HG02852 (cell line): ENCODE results near the gene LCOR.
"Not testable (repeated sequence)": the region's sequence is repeated elsewhere in the genome, so short reads cannot be mapped to it uniquely, and the experiment has no call there.

Experiments
- ATAC-seq: cut with Tn5 transposase; IDR thresholded peaks from one replicate; pipeline ENCODE4 v1.9.1; 2021; ENCODE audit warnings: mild to moderate bottlenecking, moderate library complexity; ENCODE audit not compliant: unreplicated experiment

The LCOR gene

DNA sequence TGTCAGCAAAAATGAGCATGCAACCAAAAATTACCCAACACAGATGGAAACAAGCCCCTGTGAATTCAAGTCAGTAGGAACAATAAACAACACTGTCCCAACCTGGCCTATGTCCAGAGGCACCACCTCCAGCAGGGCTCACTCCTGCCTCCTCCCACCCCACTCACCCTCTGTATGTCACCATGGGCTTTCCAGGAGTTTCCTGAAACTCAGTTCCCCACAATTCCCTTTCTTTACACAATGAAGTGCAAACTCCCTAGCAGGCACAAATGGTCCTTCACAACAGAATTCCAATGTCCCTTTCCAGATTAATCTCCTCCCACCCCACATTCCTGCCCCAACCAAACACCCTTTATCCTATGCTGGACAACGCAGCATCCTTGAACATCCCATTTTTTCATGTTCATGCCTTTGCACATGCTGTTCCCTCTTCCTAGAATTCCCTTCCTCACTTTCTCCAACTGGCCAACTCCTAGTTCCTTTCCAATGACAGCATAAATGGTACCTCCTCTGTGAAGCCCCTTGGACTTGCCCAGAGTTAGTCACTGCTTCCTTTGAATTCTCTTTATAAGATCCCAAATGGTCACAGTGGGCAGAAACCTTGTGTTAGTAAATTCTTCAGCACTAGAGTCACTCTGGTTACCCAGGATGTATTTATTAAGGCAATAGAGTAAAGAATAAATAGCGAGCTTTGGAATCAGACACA is 196.2 kb downstream of the LCOR start:
- ATAC-seq: no peak

DNA sequence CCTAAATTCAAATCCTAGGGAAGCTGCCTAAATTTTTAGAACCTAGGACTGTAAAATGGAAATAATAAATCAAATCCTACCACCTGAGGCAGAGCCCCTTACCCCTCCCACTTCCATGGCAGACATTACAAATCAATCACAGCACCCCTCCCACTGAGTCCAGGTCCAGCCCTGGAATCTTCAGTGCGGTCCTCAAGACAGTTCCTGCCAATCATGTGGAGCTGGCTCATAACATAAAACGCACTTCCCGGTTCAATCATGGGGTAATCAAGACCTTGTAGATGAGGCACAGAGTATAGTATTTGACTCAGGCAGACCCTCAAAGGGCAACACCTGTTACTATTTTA is 196.7 kb downstream of the LCOR start:
- ATAC-seq: no peak

DNA sequence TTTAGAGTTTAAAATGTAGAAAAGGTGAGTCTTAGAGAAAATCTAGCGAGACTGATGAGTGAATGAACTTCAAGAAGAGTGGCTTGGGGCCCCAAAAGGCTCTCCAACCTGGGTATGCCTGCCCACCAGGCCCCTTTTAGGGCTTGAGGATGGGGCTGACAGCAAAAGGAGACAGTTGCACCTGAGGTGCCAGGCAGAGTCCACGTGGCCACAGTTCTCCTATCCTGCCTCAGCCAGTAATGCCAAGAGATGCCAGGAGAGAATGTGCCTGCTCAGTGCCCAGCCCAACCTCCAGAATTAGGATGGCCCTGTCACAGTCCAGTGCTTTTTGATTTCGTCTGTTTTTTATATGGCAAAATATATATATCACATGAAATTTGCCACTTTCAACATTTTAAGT is 197.2 kb downstream of the LCOR start:
- ATAC-seq: no peak

DNA sequence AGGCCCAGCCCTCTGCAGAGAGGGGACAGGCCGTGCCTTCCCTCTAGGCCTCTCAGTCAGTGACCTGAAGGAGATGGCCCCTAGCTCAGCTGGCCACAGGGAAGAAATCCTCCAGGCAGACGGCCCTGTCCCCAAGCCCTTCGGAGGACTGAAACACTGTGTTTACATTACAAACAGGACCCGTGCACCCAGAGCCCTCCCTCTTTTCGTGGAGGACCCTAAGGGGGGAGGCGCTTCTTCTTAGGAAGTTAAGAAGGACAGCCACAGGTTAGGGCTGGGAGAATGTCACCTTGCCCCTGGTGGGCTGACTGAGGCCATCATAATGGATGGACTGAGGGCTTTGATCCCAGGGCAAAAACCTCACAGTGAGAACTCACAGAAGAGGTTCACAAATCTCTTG is 198.8 kb downstream of the LCOR start:
- no peak for ATAC-seq

DNA sequence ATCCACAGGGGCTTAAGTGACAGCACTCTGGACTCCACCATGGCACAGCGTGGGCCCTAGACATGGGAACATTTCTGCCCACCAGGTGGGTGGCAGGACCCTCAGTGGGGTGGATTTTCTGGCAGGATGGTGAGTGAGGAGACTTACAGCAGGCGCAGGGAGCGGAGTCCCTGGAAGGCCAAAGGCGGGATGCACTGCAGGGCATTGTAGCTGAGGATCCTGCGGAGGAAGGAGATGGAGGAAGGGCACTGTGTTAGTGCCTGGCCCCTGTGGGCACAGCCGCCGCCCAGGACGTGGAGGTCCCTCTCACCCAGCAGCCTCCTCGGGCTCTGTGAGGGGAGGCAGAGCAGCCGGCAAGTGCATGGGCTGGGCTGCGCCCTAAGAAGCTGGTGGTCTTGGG is 199.4 kb downstream of the LCOR start:
- no peak for ATAC-seq

DNA sequence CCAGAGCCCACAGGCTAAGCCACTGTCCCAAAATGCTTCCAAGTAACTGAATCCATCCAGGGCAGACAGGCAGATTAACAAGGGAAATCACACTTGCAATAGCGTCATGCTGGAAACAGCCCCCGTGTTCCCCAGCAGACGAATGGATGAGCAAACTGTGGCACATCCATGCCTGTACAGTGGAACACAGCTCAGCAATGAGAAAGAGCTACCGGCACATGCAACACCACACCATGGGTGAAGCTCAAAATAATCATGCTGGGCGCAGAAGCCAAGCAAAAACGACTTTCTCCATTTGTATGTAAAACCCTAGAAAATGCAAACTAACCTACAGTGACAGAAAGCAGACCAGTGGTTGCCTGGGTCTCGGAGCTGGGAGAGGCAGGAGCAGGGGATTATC is 200.5 kb downstream of the LCOR start:
- ATAC-seq: no peak

DNA sequence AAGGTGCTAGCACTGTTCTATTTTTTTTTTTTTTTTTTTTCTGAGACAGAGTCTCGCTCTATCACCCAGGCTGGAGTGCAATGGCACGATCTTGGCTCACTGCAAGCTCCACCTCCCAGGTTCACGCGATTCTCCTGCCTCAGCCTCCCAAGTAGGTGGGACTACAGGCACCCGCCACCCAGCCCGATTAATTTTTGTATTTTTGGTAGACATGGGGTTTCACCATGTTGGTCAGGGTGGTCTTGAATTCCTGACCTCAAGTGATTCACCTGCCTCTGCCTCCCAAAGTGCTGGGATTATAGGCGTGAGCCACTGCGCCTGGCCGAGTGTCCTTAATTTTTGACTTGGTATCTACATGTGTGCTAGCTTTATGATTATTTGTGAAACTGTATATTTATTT is 201.7 kb downstream of the LCOR start:
- ATAC-seq: not testable (repeated sequence)

DNA sequence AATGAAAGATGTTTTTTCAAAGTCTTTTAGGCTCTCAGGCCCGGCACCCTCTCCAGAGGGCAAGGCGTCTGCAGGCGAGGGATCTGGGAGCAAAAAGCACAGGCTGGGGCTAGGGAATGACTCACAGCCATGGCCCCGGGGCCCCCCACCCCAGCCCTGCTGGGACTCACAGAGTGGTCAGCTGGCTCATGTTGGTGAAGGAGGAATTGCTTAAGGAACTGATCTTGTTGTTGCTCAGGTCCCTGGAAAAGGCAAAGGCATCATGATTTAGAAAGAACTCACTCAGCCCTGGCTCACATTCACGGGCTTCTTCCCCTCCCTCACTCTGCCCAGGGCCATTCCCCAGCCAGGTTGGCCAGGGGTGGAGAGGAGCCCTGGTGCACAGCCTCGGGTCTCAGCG is 202.2 kb downstream of the LCOR start:
- ATAC-seq: no peak

DNA sequence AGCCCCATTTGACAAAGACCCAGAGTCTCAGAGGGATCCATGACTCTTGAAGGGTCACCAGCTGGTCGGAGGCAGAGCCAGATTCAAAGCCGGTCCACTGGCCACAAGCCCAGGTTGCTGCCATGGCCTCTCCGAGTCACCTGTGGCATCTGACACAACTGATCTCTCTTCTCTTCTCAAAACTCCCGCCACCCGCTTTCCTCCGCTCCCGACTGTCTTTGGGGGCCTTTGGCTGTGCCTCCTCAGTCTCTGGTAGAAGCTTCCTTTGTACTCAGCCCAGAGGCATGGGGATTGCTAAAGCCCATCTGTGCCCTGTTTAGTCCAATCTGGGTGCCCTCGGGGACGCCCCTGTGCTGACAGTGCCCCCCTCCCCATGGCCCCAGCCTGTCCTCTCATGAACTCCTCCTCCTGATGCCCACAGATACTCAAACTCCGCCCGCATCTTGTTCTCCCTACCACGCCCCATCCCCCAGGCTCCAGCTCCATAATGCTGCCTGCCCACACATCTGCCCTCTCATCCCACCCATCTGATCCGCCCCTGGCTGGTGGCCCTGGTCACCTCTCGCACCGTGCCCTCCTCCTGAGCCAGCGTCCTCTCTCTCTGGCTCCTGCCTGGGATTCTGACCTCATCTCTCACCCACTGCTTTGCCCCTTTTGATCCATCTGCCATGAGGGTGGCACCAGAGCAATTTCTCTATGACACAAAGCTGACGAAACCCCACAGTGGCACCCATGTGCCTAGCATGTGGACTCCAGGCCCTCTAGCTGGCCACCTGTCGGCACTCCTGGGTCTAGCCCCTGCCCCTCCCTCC is 203.1 kb downstream of the LCOR start:
- no peak for ATAC-seq

DNA sequence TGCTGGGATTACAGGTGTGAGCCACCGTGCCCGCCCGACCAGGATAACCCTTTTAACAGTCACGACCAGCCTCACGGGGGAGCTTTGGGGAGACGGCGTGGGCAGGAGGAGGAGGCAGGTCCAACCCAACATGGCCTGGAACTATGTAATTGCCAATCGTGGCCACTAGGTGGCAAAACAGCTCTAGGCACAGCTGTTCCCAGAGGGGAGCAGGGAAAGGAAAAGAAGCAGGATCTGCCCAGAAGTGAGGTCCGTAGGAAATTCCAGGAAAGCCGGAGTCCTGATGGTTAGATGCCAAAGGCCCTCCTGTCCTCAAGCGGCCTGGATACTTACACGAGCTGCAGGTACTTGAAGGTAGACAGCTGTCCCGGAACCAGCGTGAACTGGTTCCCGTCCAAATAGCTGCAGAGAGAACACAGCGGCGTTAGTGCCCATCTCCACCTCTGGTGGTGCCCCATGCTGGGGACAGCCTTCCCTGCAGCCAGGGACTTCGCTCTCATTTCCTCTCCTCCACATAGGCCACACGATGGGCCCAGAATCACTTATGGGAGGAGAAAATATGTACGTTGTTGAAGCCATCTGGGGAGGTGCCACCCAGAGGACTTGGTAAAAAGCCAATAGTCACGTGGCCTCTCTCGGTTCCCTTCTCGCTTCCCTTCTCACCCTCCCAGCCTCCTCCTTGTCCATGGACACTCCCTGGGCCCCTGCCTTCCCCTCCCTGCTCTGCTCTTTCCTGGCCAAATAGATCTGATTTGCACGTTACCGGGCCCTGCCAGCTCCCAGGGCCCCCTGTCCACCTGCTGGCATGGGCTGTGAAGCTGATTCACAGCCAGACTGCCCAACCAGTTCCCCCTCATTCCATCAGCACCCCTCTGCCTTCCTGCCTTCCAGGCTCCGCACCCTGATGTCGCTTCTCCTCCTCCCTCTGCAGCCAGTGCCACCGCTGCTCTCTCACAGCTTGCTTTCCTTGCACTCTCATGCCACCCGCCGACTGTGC is 205.6 kb downstream of the LCOR start:
- ATAC-seq: no peak

DNA sequence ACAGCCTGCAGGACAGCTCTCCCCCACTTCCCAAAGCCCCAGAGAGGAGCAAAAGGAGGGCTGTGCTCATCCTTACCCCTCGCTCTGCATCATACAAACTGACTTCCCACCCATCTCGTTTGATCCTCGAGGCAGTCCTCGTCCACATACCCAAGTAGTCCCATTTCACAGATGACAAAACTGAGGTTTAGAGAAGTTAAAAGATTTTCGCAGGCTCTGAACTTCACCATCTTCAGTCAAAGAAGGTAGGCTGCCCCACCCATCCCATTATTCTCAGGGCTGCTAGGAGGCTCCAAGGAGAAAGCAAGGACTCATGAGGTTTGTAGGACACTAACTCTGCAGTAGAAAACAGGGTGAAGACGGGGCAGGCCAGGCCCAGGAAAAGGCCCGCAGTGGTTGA is 206.6 kb downstream of the LCOR start:
- ATAC-seq: no peak

DNA sequence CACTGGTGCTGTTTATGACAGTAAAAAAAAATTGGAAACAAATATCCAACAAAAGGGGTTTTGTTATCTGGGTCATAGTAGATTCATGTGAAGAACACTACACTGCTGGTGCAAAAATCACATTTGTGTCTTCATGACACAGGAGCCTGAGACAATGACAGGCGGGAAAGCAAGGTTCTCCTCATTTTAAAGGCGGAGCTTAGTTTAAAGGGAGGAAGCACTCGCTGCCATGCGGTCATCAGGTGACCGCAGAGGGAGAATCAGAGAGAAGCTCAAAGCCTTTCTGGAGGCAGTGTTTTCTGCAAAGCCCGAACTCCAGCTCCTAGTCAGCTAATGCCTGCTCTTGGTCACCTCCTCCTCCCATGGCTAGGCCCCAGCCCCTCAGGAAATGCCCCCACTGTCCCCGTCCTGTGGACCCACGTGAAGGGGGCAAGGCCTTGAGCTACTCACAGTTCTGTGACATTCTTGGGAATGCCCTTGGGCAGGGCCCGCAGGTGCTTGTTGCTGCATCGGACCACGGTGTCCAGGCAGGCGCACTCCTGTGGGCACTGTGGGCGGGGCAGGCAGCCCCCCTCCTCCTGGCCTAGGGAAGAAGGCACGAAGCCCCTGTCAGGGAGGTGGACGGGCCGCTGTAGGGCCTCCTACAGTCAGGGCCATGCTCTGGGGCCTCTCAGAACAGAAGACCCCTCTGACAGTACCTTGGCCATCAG is 207.6 kb downstream of the LCOR start:
- ATAC-seq: no peak

DNA sequence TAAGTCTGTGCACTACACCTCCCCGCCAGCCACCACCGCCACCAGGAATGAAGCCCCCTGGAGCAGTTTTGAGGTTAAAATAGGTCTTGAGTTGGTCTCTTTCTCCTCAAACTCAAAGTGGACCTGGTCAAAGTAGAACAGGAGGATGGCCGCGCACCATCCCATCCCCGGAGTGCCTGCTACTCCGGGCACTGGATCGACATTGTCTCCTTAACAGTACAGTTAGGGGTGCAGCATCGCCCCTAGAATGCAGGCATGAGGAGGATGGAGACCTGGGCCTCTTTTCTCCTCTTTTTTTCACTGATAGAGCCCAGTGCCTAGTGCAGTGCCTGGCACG is 208.1 kb downstream of the LCOR start:
- ATAC-seq: no peak

DNA sequence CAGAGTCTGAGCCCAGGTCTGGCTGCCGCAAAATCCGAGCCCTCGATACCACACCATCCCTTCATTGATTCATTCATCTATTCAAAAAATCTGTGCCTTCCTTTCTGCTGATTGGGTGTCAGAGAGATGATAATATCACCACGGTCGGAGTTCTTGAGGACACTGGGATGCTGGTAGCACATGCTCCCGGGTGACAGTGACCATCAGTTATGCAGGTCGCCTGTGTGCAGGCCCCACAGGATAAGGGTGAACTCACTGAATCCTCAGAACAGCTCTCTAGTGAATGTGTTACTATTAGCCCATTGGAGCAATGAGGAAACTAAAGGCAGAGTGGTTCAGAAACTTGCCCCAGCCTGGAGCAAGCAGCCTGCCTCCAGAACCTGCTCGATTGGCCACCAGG is 208.6 kb downstream of the LCOR start:
- ATAC-seq: no peak

DNA sequence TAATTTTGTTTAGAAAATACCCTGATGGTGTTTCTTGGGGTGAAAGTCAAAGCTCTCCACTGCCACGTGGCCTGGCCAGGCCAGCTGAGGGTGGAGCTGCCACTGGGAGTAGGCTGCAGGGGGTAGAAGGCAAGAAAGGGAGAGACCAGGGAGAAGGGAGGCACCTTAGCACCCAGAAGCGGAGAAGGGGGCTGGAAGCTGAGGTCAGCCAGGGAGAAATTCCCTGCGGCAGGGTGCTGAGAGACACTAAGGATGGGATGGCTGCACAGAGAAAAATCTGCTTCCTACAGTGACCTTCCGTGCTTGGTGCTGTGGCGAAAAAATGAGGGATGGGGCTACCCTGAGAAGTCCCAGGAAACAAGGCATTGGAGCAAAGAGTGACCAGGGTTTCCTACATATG is 210.0 kb downstream of the LCOR start:
- ATAC-seq: no peak

DNA sequence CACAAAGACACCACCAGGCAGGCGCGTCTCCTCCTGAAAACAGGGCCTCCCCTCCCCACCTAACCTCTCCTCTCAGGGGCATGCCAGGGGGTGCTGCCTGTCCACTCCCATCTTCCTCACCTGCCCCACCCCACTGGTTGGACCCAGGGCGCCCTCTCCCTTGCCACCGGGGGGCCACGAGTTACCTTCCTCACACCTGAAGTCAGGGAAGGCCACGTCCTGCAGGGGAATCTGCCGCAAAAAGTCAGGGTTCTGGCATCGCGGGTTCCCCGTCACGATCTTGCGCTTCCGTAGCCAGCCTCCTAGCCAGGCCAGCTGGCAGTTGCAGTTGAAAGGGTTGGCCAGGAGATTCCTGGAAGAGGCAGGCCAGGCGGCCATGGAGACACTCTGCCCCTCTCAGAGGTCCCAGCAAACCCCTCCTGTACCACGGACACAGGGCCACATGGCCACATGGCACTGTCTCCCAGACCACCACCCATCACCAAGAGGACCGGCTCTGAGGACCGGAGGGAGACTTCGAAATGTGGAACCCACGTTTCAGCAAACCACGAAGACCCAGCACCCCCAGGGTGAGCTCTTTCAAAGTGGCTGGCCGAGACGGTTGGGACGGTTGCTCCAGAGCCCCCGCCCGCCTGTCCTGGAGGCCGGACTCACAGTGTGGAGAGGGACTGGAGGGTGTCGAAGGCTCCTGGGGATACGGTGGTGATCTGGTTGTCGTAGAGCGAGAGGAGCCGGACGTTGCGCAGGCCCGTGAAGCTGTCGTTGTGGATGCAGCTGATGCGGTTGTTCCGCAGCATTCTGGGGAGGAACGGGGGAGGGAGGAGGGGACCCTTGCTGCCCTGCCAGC is 210.8 kb downstream of the LCOR start:
- ATAC-seq: no peak

DNA sequence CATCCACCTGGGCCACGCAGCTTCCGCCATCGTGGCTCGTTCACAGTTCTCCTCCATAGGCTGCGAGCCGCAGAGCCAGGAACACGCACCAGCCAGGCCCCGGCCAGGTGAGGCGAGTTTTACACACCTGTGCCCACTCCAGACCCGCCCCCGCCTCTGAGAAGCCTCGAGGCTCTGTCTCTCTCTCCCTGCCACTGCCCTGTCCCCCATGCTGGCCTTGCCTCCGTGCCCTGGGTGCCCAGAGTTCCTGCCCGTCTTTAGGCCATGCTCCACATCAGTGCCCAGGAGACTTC is 211.4 kb downstream of the LCOR start:
- no peak for ATAC-seq
